Fibroblast of villous mesenchyme (primary cell): ENCODE data around the gene VWA2. TPM values are rescaled to one million over a fixed set of nuclear protein-coding genes. Genes with fewer than 3 reads are reported as not detected.

ENCODE experiments used
- DNase-seq: peaks from one replicate; pipeline ENCODE4 v3.0.0-alpha.2; 2010; ENCODE audit warnings: low read depth
- H3K4me3 ChIP-seq: 2 replicates; pipeline ENCODE4 v1.5.1; 2011; ENCODE audit warnings: low read depth, mild to moderate bottlenecking, low read length
- total RNA-seq: library from RNA; depleted of rRNA; stranded (reverse); fragments of >200 nt; gene quantifications from 2 replicates; pipeline ENCODE4 v1.2.3, GENCODE V29; 2012
- TF ChIP-seq, protein P1 (sequence below): IDR thresholded peaks from 2 replicates; pipeline ENCODE4 v1.5.1; 2012; ENCODE audit warnings: low read depth, mild to moderate bottlenecking, low read length; ENCODE audit not compliant: insufficient read depth

The VWA2 gene
- under 0.01 TPM in 1 of 2 replicates, not detected in the other for total RNA-seq

GRCh38 chr10:114239117-114239993 lies at the start of gene VWA2:
TSS of gene VWA2 (plus strand) at chr10:114239254. CDS start at chr10:114248714, 9,460 bp downstream.
- TF ChIP-seq, protein P1, sequence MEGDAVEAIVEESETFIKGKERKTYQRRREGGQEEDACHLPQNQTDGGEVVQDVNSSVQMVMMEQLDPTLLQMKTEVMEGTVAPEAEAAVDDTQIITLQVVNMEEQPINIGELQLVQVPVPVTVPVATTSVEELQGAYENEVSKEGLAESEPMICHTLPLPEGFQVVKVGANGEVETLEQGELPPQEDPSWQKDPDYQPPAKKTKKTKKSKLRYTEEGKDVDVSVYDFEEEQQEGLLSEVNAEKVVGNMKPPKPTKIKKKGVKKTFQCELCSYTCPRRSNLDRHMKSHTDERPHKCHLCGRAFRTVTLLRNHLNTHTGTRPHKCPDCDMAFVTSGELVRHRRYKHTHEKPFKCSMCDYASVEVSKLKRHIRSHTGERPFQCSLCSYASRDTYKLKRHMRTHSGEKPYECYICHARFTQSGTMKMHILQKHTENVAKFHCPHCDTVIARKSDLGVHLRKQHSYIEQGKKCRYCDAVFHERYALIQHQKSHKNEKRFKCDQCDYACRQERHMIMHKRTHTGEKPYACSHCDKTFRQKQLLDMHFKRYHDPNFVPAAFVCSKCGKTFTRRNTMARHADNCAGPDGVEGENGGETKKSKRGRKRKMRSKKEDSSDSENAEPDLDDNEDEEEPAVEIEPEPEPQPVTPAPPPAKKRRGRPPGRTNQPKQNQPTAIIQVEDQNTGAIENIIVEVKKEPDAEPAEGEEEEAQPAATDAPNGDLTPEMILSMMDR: no peak
- H3K4me3 ChIP-seq: no peak within 1 kb of the TSS
- no peak for DNase-seq

DNA sequence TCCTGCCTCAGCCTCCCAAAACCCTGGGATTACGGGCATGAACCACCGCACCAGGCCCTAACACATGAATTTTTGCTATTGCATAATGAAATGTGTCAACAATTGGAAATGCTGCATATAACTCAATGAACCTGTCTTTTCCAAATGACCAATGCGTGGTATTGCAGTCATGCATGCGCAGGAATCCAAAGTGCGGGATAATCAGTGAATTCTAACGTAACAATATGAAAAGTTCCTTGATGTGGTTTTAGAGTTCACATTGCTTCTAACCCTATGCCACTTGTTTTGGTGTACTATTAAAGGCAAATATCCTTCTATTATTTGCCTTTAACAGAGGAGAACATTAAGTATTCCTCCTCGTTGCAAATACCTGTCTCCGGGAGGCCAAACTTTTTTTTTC lies 49.4 kb upstream of the VWA2 start:
- TF ChIP-seq, protein P1: no peak
- H3K4me3 ChIP-seq: no peak overlapping the region
- DNase-seq: no peak

GRCh38 chr10:114195079-114195478 lies 44.0 kb upstream of the VWA2 start:
- DNase-seq: peak; percentile 3
- TF ChIP-seq, protein P1: no peak
- H3K4me3 ChIP-seq: no peak overlapping the region

DNA sequence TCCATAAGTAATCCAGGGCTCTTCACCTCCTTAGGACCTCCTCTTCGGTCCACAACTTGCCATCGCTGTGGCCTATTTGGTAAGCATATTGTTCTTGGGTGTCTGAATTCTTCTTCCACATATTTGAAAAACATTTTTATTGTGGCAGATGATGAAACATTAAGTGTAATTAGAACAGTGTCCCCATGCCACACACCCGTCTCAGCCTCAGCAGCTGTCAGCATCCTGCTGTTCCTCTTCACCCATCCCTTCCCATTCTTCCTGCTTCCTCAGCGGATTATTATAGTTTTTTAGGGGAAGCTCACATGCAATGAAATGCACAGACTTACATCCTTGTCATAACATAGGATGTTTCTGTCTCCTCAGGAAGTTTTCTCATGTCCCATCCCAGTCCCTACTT lies 39.8 kb upstream of the VWA2 start:
- no peak for DNase-seq
- TF ChIP-seq, protein P1: no peak
- H3K4me3 ChIP-seq: no peak overlapping the region

- TF ChIP-seq, protein P1: no peak
- H3K4me3 ChIP-seq: no peak overlapping the region
- DNase-seq: no peak
Measured at GRCh38 chr10:114202812-114203211, 36.2 kb upstream of the VWA2 start.

DNA sequence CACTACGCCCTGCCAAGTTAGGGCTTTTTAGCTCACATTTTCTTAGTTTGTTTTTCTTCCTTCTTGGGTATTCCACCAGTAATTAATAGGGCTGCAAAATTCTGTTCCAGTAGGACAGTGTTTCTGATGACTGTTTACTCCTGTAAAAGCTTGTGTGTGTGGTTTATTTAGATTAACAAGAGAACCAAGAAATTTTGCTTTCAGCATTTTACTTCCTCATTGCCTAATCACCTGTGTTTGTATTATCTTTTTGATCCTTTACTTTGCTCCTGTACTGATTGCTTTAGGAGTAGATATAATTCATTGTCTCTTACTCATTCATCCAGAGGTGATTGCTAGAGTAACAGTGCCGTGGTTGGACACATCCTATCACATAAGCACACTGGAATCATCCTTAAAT lies 32.2 kb upstream of the VWA2 start:
- TF ChIP-seq, protein P1: no peak
- no peak overlapping the region for H3K4me3 ChIP-seq
- DNase-seq: no peak

DNA sequence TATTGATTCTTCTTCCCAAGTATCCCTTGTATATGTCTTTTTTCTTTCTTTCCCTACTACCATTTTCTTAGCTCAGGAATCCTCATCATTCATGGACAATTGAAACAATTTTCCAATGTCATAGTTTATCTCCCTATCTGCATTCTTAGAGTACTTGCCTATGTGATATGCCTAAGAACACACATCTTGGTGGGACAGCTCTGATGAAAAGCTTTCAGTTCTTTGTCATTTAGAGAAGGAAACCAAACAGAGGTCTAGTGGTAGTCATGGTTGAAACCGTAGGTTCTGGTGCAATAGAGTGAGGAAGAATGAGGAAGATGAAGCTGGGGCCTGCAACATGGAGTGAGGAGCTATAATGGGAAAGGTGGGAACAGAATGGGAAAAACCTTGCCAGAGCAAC lies 31.7 kb upstream of the VWA2 start:
- TF ChIP-seq, protein P1: no peak
- DNase-seq: no peak
- H3K4me3 ChIP-seq: no peak overlapping the region
